HG02943 (cell line): Measurements from ENCODE around the gene TBC1D32.
"Not testable (repeated sequence)": the region's sequence is repeated elsewhere in the genome, so short reads cannot be mapped to it uniquely, and the experiment has no call there.

Source experiments
- ATAC-seq: cut with Tn5 transposase; IDR thresholded peaks from one replicate; pipeline ENCODE4 v1.9.1; 2021; ENCODE audit warnings: mild to moderate bottlenecking, low read depth, moderate library complexity; ENCODE audit not compliant: unreplicated experiment

Gene TBC1D32

DNA sequence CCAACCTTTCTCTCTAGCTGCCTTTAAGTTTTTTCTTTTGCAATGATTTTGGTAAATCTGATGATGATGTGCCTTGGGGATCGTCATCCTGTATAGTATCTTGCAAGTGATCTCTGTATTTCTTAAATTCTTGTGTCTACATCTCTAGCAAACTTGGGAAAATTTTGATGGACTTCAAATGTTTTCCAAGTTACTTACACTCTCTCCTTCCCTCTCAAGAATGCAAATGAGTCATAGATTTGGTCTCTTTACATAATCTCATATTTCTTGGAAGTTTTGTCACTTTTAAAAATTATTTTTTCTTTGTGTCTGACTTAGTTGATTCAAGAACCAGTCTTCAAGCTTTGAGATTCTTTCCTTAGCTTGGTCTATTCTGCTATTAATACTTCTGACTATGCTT lies 176.4 kb downstream of the TBC1D32 start:
- no peak for ATAC-seq

DNA sequence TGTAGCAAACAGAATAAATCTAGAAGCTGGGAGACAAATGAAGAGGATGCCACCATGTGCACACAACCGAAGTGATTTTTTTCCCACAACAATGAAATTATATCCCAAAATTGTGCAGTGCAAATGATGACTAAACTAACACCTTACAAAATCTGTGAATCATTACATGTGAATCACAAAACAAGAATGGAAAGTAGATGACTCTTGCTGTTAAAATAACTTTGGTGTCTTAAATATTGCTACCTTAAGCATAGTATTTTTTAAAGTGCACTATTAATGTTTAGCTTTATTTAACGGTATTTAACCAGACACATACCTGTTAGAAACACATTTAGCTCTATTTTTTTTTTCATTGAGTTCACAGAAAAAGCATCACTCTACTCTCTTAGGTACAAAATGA lies 190.8 kb downstream of the TBC1D32 start:
- ATAC-seq: no peak

DNA sequence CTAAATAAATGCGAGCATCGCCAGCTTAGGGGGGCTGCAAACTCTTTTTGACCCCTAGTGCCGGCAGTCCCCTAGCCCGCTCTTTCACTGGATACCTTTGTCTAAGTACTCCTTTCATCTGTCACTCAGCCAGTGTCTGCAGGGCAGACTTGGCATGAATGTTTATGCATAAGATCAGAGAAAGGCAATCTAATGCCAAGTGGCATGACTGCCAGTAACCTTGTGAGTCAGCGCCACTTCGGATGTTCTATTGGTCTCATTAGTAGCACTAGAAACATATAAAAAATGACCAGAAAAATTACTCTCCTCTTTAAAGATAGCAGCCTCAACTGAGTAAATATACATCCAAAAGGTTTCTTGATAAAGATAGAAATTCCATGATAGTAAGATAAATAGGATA lies 192.2 kb downstream of the TBC1D32 start:
- no peak for ATAC-seq

DNA sequence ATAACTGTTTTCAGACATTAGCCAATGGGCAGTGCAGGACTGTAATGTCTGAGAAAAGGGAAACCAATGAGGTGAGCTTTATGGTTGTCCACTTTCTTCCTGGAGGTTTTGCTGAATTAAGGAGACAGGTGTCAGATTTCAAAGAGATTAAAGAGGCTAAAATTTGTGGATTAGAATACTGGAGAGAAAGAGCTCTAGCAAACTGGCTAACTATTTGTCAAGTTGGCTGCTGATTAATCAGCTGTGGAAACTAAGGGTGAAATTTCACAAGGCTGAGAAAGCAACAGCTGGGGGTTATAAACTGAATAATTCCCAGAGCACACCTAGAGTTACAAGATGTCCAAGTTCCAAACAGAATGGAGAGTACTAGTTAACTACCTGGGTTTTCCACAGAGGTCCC lies 198.9 kb downstream of the TBC1D32 start:
- no peak for ATAC-seq

DNA sequence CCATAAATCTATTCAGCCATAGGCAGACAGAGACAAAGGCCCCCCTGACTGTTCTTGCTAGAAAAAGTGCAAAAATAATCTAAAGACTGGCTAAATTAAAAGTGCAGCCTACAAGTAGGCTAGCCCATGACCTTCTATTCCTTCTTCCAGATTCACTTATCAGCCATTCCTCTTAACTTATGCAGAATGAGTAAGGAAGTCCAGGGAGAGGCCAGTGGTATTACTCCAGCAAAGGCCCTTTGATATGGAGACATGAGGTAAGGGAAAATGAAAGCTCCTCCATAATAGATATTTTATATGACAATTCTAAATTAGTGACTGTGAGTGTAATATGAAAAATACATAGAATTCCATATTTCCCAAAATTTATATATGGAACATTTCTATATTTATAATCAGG lies 199.4 kb downstream of the TBC1D32 start:
- ATAC-seq: no peak

DNA sequence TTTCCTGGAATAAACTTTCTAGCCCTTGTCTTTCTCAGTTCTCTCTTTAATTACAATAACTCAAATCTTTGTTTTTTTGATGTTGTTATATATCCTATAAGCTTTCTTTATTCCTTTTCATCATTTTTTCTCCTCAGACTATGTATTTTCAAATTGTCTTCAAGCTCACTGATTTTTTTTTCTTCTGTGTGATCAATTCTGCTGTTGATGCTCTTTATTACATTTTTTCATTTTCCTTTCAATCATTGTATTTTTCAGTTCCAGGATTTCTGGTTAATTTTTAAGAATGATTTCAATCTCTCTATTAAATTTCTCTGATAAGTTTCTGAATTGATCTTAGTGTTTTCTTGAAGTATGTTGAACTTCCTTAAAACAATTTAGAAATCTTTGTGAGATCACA lies 209.7 kb downstream of the TBC1D32 start:
- ATAC-seq: no peak

DNA sequence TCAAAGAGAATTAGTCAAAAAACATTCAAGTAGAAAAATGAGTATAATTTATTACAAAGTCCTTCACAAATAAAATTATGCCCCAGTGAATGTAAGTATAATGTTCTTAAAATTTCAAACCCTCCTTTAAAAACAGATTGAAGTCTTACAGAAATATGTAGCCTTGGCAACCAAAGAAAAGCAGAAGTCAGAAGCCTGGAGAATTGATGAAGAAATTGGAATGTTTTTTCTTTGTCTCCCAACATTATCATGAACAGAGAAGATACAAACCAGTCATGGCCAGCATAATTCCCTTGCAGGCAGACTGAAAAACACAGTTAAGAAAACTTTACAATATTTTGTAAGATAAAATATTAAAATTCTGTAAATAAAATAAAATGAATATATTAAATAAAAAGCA lies 221.9 kb downstream of the TBC1D32 start:
- no peak for ATAC-seq

DNA sequence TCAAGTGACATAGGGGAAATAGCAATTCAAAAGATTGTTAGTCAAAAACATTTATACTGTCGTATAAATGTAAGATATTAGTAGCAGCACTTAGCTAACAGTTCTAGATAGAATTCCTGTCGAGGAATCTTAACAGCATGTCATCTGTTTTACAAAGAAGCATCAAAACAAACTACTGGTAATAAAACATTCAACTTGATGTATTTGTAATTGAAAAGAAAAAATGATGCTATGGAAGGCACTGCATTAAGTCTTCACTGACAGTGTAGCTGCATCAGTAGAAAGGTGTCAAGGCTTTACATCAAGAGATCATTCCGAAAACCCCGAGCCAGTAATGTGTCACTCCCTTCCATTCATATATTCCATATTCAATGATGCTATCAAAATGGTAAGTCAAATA lies 223.5 kb downstream of the TBC1D32 start:
- no peak for ATAC-seq

DNA sequence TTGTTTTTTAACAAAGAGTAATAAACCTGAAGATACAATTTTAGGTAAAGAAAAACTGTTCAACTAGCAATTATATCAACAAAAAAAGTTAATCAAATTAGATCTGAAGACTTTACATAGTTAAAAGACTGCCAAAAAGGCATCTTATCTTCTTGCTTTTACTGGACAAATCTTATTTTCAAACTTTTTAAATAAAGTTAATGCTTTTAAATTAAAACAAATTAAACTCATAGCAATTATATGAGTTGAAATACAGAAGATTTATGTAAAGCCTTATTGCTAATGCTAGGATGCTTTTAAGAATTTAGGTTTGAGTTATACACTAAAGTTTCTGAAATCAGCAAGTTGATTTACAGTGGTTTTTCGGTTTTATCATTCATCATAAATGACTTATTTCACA lies 227.3 kb downstream of the TBC1D32 start:
- ATAC-seq: no peak

DNA sequence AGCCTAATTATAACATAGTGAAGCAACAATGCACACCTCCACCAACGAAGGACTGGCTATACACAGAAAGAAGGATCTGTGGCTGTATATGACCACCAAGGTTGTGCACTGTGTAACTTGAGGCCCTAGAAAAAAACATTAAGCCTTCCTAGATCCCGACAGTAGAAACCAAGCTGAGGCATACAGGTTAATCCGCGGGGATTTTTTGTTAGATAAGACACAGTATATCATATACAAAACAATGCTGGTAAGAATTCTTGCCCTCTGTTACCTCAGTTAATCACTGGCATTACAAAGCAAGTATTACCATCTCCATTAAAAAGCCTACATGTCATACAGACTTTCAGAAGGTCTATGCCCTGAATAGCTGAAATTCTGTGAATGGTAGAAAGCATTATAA lies 228.8 kb downstream of the TBC1D32 start:
- no peak for ATAC-seq

DNA sequence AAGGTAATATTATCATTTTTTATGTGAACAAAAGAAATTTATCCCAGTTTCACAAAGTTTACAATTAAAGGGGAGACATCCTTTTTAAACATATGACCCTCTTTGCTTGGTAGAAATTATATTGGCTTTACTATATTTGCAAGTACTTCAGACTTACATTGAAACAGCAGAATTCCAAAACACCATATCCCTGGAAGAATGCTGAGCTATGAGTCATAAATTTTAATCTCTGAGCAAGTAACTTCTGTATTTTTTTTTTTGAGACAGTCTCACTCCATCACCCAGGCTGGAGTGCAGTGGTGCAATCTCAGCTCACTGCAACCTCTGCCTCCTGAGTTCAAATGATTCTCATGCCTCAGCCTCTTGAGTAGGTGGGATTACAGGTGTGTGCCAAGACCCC lies 240.4 kb downstream of the TBC1D32 start:
- no peak for ATAC-seq

DNA sequence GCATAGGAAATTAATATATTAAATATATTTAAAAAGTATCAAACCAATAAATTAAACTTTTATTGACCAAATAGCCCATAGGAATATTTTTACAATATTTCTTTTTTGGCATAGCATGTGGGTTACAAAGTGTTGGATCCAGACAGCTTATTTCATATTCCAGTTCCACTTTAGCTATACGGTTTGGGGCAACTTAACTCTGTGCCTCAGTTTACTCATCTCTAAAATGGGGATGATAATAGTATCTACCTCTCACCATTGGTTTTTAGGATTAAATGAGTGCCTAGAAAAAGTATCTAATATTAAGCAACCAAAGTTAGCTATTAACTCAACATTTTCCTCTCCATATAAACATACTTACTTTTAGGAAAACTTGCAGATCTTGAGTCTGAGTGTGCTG lies 243.8 kb downstream of the TBC1D32 start:
- no peak for ATAC-seq

DNA sequence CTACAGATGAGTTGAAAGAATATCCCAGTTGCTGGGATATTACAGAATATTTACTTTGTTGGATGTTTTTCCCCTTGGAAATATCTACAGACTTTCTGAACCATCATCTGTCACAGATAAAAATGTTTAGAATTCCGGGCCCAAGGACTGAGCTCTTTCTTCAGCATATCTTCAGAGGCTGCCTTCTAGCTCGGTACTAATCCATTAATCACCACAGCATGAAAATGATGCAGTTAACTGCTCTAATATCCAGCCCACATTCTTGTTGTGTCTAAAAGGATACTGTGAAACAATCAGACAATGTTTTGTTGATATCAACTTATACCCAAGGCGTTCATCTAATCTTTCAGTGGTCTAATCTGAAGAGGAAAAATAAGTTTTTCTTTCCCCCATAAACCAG lies 247.4 kb downstream of the TBC1D32 start:
- no peak for ATAC-seq

DNA sequence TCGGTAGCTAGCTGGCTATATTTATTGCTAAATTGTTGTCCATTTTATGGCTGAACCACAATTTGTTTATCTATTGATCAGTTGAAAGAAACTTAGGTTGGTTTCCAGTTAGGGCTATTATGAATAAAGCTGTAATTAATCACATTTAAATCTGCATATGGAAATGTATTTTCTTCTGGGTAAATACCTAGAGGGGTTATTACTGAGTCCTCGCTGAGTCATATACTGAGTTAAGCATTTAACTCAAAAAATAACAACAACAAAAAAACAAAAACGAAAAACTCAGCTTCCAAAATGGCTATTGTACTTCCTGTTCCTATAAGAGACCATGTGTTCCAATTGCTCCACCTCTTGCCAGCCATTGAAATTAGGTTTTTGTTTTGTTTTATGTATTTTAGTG lies 258.2 kb downstream of the TBC1D32 start:
- no peak for ATAC-seq

DNA sequence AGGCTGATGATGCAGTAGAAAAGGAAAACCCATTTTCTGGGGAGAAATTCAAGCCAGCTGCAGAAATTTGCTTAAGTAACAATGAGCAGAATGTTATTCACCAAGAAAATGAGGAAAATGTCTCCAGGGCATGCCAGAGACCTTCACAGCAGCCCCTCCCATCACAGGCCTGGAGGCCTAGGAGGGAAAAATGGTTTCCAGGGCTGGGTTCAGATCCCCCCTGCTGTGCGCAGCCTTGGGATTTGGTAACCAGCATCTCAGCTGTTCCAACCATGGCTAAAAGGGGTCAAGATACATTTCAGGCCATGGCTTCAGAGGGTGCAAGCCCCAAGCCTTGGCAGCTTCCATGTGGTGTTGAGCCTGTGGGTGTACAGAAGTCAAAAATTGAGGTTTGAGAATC lies 265.5 kb downstream of the TBC1D32 start:
- ATAC-seq: not testable (repeated sequence)

DNA sequence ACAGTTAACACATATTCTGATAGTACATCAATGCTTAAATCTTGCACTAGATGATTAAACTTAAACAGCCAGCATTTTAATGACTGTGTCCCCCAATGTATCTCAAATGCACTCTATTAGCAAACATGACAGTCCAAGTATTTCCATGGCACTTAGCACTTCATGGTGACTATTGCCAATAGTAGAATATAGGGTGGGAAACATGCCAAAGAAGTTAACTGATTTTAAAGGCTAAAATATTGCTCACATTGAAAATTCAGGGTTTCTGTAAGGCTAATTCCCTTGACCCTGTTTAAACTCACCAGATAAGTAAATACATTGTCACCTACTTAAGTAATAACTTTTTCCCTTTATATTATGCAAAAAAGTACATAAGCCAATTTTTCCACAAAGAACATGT lies 266.9 kb downstream of the TBC1D32 start:
- no peak for ATAC-seq

DNA sequence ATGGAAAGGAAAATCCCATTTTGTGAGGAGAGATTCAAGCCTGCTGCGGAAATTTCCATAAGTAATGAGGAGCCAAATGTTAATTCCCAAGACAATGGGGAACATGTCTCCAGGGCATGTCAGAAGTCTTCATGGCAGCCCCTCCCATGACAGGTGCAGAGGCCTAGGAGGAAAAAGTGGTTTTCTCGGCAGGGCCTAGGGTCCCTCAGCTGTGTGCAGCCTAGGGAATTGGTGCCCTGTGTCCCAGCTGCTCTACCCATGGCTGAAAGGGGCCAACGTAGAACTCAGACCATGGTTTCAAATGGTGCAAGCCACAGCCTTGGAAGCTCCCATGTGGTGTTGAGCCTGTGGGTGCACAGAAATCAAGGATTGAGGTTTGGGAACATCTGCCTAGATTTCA lies 269.9 kb downstream of the TBC1D32 start:
- no peak for ATAC-seq

DNA sequence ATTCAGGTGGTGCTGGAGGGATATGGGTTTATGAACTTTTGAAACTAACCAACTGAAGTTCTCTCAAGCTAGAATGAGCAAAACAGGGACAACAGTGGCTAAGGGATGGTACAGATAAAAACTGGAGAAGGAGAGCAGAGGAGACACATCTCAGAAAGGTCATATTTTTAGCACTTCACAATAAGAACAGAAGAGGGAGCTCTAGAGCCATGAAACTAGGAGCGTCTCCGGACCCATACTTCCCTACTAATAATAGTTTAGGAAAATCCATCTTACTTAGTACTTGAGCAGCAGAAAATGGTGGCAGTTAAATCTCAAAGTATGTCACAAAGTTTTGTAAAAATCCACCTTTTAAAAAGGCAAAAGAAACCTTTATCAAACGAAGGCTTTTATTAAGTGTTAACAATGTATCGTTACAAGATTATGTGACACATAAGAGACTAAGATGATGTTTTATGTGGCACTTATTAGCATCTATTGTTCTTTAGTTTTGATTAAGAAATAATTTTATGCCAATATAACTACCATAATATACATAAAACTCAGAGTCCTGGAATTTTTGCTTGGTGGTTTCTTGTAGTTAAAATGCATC lies 278.6 kb downstream of the TBC1D32 start:
- no peak for ATAC-seq

DNA sequence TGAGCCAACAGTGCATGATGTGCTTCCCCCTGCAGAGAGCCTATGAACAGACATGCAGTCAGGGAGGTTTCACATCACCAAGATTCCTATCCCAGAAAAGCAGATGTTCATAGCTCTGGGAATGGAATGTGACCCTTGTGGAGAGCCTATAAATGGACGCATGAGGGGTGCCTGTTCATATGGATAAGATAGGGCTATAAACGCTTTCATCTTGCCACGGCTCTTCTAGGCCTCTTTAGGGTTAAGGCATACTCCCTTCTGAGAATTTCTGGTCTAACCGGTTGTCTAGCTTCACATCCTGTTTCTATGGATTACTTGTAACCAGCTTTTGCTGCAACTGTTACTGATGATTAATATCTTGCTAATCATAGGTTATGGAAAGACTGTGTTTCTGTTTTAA lies 285.7 kb downstream of the TBC1D32 start:
- ATAC-seq: not testable (repeated sequence)

DNA sequence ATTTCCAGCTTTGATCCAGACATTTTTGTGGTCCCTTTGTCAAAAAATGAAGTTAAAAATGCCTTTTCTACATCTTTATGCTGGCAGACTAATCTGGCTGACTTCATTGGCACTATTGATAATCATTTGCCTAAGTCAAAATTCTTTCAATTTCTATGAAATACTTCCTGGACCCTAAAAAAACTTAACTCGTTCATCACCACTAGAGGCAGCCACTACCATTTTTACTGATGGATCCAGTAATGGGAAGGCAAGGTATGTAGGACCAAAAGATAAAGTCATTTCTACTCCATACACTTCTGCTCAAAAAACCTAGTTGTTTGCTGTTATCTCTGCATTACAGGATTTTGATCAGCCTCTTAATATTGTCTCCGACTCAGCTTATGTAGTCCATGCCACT lies 289.4 kb downstream of the TBC1D32 start:
- ATAC-seq: not testable (repeated sequence)

DNA sequence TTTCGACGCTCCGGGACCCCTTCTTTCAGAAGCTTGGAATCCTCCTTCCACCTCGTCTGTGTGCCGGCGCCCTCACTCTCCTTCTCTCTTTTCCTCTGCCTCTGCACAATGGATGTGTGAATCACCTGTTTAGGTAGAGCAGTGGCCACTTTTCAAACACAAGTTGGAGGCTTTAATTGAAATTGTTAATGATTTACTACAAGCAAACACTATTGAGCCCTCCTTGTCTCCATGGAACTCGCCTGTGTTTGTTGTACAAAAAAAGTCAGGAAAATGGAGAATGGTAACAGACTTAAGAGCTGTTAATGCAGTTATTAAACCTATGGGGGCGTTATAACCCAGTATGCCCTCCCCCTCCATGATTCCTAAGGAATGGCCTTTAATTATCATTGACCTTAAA lies 290.6 kb downstream of the TBC1D32 start:
- not testable (repeated sequence) for ATAC-seq

DNA sequence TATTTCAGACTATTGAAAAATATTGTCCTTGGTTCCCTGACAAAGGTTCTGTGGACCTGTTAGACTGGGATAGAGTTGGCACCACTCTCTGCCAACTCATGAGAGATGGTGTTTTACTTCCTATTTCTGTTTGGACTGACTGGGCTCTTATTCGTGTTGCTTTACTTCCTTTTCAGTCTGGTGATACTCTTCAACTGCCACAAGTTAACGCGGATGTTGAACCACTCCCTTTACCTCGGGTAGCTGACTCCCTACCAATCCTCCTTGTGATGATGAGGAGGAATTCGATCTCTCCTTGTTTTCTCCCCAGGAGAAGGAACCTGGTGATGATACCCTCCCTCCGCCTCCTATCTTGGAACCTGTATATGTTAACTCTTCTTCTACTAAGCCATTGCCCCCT lies 291.1 kb downstream of the TBC1D32 start:
- not testable (repeated sequence) for ATAC-seq

DNA sequence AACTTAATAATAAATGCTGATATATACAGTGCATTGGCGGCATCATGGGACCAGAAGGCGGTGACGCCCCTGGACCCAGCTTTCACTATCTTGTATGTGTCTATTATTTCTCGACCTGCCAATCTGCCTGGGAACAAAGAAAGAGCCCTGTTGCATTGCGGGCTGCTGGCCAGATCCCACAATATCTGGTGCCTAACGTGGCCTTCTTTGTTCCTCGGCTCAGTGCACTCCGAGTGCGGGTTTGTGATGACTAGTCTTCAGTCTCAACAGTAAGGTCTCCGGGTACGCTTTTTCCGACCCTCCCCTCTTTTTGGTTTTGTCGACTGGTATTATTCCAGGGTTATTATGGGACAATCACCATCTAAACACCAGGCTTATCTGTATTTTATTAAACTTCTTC lies 291.5 kb downstream of the TBC1D32 start:
- no peak for ATAC-seq
